ENCODE results near the gene ASCL2. TPM values are rescaled to one million over a fixed set of nuclear protein-coding genes. Genes with fewer than 3 reads are reported as not detected.

The ASCL2 gene
- total RNA-seq, 2 experiments from 2014 or later: 2.7 to 3.4 TPM

- H3K27me3 Mint-ChIP-seq: no peaks in the 10 kb centered on the region
- no peaks in the 10 kb centered on the region for H3K9me3 Mint-ChIP-seq
- peaks cover 38% of the 10 kb centered on the region for H3K4me1 Mint-ChIP-seq (ENCODE audit: low read depth)
- intact Hi-C loops (cut with micrococcal nuclease): loop anchor here (5.0 to 10.0 kb wide), 2 partner anchors 94 to 586 kb away; partner anchors contain the start of gene TSSC4
- no peak for TF ChIP-seq CTCF (IDR thresholded peaks at IDR 0.05)
- no peak for DNase-seq
- POLR2A ChIA-PET: no interaction called here
- no peak for ATAC-seq
- no peak overlapping the region for H3K27ac Mint-ChIP-seq
- H3K4me3 Mint-ChIP-seq: no peak overlapping the region
- CTCF ChIA-PET: interaction anchor here (13.9 kb wide), 1 partner anchor 113 kb away, joined by 381 read pairs; no protein-coding TSS in a partner anchor
- no peaks in the 10 kb centered on the region for H3K36me3 Mint-ChIP-seq (ENCODE audit: low read depth)
Measured at GRCh38 chr11:2308713-2309112, 38.3 kb upstream of the ASCL2 start.

- ATAC-seq (no peak), DNase-seq (no peak)
- peaks cover 45% of the 10 kb centered on the region for H3K4me1 Mint-ChIP-seq (ENCODE audit: low read depth)
- intact Hi-C loops (cut with micrococcal nuclease): loop anchor here (5.0 to 10.0 kb wide), 2 partner anchors 95 to 587 kb away; partner anchors contain the start of gene TSSC4
- no peak overlapping the region for H3K4me3 Mint-ChIP-seq
- CTCF ChIA-PET: interaction anchor here (1.4 to 13.9 kb wide), 5 partner anchors 109 to 225 kb away, joined by 5 to 381 read pairs (median 25); no protein-coding TSS in a partner anchor
- H3K27me3 Mint-ChIP-seq: no peaks in the 10 kb centered on the region
- no peaks in the 10 kb centered on the region for H3K9me3 Mint-ChIP-seq
- H3K36me3 Mint-ChIP-seq (ENCODE audit: low read depth): no peaks in the 10 kb centered on the region
- H3K27ac Mint-ChIP-seq: no peak overlapping the region
- POLR2A ChIA-PET: interaction anchor here (1.9 kb wide), 1 partner anchor 225 kb away, joined by 4 read pairs; no protein-coding TSS in a partner anchor
- TF ChIP-seq CTCF (IDR thresholded peaks at IDR 0.05): no peak
Measured at GRCh38 chr11:2307501-2308331, 37.3 kb upstream of the ASCL2 start.

- H3K27ac Mint-ChIP-seq: no peak overlapping the region
- TF ChIP-seq CTCF (IDR thresholded peaks at IDR 0.05): no peak
- ATAC-seq (no peak), DNase-seq (no peak)
- no peak overlapping the region for H3K4me3 Mint-ChIP-seq
- no peaks in the 10 kb centered on the region for H3K9me3 Mint-ChIP-seq
- ChIA-PET POLR2A (interaction anchor here (1.4 to 1.9 kb wide), 2 partner anchors 94 to 226 kb away, joined by 4 read pairs; partner anchors contain the start of gene TSSC4), CTCF (interaction anchor here (1.2 to 13.9 kb wide), 11 partner anchors 11 to 225 kb away, joined by 3 to 381 read pairs (median 16); partner anchors contain the start of gene TSSC4)
- H3K36me3 Mint-ChIP-seq (ENCODE audit: low read depth): no peaks in the 10 kb centered on the region
- intact Hi-C loops (cut with micrococcal nuclease): loop anchor here (5.0 to 10.0 kb wide), 2 partner anchors 95 to 588 kb away; partner anchors contain the start of gene TSSC4
- H3K4me1 Mint-ChIP-seq (ENCODE audit: low read depth): peaks cover 49% of the 10 kb centered on the region
- no peaks in the 10 kb centered on the region for H3K27me3 Mint-ChIP-seq
Measured at GRCh38 chr11:2306877-2307500, 36.6 kb upstream of the ASCL2 start.

- Mint-ChIP-seq H3K4me3 (peak overlapping the region; percentile 53), H3K4me1 (ENCODE audit: low read depth) (peaks cover 54% of the 10 kb centered on the region), H3K9me3 (no peaks in the 10 kb centered on the region), H3K27ac (peak overlapping the region; percentile 91), H3K27me3 (no peaks in the 10 kb centered on the region), H3K36me3 (ENCODE audit: low read depth) (no peaks in the 10 kb centered on the region)
- no peak for TF ChIP-seq CTCF (IDR thresholded peaks at IDR 0.05)
- no peak for DNase-seq
- no peak for ATAC-seq
- POLR2A ChIA-PET: interaction anchor here (1.4 to 1.9 kb wide), 2 partner anchors 94 to 226 kb away, joined by 4 read pairs; partner anchors contain the start of gene TSSC4
- intact Hi-C loops (cut with micrococcal nuclease): loop anchor here (5.0 to 10.0 kb wide), 2 partner anchors 96 to 588 kb away; partner anchors contain the start of gene TSSC4
- CTCF ChIA-PET: interaction anchor here (0.8 to 13.9 kb wide), 19 partner anchors 11 to 226 kb away, joined by 3 to 381 read pairs (median 13); partner anchors contain the start of genes CD81 and TSSC4
Measured at GRCh38 chr11:2306452-2306823, 36.0 kb upstream of the ASCL2 start.

Measured in activated CD8-positive, alpha-beta T cell treated with anti-CD3 and anti-CD28 coated beads for 36 hours (primary cell).